ENCODE measurements around the gene SIGLEC7.

SIGLEC7 gene

DNA sequence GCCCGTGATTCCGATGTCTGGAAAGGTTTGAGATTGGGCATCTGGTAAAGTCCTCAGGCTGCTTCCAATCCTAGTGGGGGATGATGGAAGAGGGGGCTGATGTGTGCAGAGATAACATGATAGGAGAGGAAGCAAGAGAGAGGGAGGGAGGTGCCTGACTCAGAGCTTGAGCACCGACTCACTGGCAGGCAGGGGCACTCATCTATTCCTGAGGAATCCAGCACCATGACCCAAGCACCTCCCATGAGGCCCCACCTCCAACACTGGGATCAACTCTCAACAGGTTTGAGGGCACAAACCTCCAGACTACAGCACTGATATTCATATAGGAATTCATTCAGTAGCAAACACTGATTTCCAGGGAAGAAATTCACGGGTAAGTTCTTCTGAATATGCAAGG lies 23.0 kb upstream of the SIGLEC7 start:
- DNase-seq (ENCODE audit: low spot score): no peak

DNA sequence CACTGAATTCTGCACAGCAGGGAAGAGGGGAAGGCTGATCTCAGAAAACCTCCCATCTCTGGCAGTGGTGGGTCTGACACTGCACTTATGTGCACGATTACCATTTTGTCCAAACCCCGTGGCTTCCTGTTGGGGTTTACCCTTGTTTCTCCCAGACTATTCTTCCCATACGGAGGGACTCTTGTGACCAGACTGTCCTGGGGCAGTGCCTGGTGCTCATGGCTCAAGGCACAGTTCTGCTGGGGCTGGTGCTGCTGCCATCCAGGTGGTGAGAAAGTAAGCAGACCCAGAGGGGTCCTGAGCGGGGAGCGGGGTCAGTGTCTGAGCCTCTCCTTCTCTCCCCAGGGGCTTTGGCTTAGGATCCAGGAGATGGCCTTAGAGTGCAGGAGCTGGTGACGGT lies 22.5 kb upstream of the SIGLEC7 start:
- no peak for DNase-seq (ENCODE audit: low spot score)

DNA sequence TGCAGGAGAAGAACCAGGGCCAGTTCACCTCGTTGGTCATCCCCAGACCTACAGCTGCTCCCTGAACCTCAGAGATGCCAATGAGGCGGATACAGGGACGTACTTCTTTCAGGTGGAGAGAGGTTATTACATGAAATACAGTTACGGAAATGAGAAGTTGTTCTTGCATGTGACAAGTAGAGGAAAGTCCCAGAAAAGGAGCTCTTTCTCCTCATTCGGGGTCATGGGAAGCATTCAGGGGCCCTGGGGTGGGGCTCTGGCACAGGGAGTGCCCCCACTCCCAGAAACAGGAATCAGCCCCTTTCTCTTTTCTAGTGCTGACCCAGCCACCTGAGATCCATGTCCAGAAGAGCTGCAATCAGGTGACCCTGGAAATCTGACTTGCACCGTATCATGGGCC lies 21.9 kb upstream of the SIGLEC7 start:
- no peak for DNase-seq (ENCODE audit: low spot score)

DNA sequence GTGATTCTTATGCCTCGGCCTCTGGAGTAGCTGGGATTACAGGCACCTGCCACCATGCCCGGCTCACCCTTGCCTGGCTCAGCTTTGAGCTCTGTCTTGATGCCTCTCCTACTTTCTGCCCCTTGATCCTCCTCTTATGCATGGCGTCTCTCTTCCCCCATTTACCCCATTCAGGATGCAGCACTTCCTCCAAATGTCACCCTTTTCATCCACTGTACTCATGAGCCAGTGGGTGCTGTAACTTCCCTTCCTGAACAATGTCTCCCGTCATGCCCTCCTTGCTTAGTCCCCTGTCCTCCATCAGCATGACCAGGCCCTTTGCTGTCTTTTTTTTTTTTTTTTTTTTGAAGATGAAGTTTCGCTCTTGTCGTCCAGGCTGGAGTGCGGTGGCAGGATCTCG lies 20.8 kb upstream of the SIGLEC7 start:
- no peak for DNase-seq (ENCODE audit: low spot score)

DNA sequence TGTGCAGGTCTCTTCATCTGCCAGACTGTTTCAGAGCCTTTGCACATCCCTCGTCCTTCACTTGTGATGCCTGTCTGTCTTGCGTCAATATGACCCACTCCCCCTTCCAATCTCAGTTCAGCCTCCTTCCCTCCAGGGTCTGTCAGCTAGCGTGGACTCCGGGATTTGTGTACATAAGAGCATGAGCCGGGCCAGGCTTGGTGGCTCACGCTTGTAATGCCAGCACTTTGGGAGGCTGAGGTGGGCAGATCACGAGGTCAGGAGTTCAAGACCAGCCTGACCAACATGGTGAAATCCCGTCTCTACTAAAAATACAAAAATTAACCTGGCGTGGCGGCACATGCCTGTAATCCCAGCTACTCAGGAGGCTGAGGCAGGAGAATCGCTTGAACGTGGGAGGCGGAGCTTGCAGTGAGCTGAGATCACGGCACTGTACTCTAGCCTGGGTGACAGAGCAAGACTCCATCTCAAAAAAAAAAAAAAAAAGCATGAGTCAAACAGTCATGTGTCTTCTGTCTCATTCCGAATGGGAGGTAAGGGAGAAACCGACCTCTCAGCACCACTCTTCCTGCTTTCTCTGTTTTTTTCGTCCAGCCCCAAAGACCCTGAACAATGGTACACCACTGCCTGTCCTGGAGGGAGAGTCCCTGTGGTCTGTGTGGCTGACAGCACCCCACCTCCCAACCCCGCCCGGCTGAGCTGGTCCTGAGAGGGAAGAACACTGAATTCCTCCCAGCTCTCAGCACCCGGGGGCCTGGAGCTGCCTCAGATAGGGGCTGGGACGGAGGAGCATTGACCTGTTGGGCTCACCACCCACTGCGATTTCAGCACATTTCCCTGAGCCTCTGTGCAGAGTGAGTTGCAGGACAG lies 19.8 kb upstream of the SIGLEC7 start:
- DNase-seq (ENCODE audit: low spot score): no peak

DNA sequence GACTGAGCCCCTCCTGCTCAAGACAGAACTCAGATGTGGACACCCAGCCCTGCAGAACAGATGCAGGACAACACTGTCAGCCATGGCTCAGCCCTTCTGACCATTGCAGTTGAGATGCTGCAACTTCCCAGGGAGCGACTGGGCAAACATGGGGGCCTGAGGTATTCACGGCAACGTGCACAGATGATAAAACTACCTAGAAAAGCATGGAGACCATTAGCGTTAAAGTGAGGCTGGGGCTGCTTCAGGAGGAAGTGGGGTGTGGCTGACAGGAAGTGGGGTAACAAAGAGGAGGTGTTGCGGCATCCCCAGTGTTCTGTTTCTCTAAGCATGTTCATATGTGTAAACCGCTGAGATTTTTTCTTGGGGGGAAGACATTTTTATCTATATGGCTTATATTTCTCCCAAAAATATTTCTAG lies 18.7 kb upstream of the SIGLEC7 start:
- no peak for DNase-seq (ENCODE audit: low spot score)

DNA sequence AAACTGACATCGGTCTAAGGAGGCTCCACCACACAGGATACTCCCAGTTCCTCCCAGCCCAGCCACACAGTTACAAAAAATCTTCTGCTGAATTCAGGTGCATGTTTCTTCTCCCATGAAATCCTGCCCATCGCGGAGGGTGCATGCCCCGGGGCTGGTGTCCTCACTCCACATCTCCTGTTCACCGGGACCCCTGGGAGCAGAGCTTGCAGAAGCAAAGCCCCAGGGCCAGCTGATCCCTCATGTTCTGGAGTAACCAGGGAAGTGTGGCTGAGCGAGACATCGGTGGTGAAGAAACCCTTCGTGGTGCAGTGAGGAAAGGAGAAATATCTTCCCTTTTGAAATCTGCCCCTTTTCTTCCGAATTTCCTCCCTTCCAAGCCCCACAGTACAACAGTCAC lies 18.3 kb upstream of the SIGLEC7 start:
- DNase-seq (ENCODE audit: low spot score): no peak

DNA sequence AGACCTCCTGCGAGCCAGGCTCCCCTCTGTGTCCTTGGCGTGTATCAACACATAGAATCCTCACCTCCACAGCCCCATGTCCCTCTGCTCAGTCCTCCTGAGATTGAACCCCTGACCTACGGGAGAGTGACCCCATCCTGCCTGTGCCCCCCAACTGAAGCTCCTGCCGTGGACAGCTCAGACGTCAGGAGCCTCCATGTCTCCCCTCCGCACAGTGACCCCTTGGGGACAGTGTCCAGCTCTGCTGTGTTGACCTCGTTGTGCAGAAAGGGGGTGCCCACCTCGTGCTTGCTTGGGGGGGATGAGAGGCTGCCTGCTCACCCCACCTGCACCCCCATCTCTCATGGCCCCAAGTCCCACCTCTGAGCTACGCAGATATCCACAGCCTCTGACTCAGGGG lies 17.9 kb upstream of the SIGLEC7 start:
- no peak for DNase-seq (ENCODE audit: low spot score)

DNA sequence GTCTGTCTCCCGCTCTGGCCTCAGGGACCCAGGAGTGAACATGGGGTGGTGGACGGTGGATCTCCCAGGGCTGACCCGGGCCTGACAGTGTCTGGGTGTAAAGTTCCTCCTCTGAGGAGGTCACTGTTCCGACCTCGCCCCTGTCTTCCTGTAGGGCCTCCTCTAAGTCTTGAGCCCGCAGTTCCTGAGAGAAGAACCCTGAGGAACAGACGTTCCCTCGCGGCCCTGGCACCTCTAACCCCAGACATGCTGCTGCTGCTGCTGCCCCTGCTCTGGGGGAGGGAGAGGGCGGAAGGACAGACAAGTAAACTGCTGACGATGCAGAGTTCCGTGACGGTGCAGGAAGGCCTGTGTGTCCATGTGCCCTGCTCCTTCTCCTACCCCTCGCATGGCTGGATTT lies 17.4 kb upstream of the SIGLEC7 start, which contains the start of gene SIGLEC9:
TSS of gene SIGLEC9 (plus strand) at position 178 of the 400 bp plus-strand sequence. CDS start at position 247, 69 bp downstream.
- no peak for DNase-seq (ENCODE audit: low spot score)

DNA sequence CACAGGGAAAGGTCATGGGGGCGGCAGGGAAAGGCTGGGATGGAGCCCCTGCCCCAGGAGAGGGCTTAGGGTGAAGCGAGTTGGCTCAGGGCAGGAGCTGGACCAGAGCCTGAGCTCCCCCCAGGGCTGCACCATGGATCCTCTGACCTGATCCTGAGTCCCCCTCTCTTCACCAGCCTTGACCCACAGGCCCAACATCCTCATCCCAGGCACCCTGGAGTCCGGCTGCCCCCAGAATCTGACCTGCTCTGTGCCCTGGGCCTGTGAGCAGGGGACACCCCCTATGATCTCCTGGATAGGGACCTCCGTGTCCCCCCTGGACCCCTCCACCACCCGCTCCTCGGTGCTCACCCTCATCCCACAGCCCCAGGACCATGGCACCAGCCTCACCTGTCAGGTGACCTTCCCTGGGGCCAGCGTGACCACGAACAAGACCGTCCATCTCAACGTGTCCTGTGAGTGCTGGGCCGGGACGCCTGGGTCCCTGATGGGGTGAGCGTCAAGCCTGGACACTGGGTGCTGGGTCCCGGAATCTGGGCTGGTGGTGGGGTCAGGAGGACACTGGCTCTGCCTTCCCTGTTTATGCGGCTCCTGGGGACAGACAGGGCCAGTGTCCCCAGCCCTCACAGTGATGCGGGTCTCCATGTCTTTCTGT lies 16.6 kb upstream of the SIGLEC7 start:
- DNase-seq (ENCODE audit: low spot score): no peak

DNA sequence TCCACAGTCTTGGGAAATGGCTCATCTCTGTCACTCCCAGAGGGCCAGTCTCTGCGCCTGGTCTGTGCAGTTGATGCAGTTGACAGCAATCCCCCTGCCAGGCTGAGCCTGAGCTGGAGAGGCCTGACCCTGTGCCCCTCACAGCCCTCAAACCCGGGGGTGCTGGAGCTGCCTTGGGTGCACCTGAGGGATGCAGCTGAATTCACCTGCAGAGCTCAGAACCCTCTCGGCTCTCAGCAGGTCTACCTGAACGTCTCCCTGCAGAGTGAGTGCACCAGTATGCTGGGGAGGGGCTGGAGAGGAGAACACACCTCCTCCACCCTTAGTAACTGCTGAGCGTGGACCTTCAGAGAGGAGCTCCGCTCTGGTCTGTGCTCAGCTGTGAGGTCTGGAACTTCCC lies 15.1 kb upstream of the SIGLEC7 start:
- DNase-seq (ENCODE audit: low spot score): no peak

DNA sequence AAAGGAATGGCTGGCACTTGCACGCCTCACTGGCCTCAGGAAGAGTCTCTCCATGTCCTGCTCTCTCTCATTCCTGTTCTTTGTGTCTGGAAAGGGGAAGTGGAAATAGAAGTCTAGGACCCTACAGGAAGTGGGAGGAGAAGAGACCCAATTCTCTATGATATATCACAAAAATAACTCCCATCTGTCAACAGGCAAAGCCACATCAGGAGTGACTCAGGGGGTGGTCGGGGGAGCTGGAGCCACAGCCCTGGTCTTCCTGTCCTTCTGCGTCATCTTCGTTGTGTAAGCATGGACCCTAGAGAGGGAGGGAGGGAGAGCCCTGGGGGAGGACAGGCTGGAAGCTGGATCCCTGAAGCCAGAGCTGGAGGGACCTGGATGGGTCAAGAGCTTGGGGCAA lies 14.3 kb upstream of the SIGLEC7 start:
- DNase-seq (ENCODE audit: low spot score): no peak

DNA sequence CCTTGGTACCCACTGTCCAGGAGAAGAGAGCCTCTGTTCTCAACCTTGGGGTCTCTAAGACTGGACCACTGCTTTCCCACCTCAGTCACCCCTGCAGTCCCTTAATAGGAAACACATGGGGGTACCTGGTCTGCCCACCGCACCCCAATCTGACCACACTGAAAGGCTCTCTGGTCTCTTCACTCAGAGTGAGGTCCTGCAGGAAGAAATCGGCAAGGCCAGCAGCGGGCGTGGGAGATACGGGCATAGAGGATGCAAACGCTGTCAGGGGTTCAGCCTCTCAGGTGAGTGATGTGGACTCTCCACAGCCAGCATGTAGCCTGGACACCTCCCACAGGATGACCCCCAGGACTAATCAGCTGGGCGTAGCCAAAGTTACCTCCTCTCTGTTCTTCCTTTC lies 13.9 kb upstream of the SIGLEC7 start:
- DNase-seq (ENCODE audit: low spot score): no peak

DNA sequence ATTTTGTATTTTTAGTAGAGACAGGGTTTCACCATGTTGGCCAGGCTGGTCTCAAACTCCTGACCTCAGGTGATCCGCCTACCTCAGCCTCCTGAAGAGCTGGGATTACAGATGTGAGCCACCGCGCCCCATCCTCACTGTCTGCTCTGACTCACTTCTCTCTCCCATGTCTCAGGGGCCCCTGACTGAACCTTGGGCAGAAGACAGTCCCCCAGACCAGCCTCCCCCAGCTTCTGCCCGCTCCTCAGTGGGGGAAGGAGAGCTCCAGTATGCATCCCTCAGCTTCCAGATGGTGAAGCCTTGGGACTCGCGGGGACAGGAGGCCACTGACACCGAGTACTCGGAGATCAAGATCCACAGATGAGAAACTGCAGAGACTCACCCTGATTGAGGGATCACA lies 12.4 kb upstream of the SIGLEC7 start:
- no peak for DNase-seq (ENCODE audit: low spot score)

DNA sequence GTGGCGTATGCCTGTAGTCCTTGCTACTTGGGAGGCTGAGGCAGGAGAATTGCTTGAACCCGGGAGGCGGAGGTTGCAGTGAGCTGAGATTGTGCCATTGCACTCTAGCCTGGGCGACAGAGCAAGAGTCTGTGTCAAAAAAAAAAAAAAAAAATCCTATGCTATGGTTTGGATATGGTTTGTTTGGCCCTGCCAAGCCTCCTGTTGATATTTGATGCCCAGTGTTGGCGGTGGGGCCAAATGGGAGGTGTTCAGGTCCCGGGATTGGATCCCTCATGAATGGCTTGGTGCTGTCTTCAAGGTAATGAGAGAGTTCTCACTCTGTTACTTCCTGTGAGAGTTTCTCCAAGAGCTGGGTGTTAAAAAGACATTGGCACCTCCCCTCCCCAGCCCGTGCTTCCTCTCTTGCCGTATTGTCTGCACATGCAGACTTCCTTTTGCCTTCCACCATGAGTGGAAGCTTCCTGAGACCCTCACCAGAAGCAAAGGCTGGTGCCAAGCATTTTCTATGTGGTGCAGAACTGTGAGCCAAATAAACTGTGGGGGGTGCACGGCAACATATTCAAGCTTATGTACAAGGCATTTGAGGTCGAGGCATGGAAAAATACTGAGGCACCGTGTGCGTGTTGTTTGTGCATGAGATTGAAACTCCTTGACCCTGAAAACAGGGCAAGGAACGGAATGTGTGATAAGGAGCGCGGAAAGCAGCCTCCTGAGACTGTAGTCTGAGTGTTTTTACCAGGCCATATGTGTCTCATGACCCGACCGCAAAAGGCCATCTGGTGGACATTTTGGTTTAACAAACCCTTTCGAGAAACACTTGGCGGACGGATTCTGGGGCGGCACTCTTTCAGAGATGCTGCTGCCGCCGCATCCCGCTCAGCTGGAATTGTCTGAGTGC lies 10.1 kb upstream of the SIGLEC7 start:
- no peak for DNase-seq (ENCODE audit: low spot score)

DNA sequence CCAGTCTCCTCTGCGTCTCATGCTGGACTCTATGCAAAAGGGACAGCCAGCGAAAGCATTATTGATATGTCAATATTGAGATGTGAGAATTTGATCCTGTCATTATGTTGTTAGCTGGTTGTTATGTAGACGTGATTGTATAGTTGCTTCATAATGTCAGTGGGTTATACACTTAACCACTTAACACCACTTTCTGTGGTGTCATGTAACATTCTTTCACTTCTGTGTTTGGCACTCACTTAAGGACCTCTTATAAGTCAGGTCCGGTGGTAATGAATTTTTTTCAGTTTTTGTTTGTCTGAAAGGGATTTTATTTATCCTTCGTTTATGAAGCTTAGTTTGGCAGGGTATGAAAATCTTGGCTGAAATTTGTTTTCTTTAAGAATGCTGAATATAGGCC lies 7.1 kb upstream of the SIGLEC7 start:
- DNase-seq (ENCODE audit: low spot score): no peak

DNA sequence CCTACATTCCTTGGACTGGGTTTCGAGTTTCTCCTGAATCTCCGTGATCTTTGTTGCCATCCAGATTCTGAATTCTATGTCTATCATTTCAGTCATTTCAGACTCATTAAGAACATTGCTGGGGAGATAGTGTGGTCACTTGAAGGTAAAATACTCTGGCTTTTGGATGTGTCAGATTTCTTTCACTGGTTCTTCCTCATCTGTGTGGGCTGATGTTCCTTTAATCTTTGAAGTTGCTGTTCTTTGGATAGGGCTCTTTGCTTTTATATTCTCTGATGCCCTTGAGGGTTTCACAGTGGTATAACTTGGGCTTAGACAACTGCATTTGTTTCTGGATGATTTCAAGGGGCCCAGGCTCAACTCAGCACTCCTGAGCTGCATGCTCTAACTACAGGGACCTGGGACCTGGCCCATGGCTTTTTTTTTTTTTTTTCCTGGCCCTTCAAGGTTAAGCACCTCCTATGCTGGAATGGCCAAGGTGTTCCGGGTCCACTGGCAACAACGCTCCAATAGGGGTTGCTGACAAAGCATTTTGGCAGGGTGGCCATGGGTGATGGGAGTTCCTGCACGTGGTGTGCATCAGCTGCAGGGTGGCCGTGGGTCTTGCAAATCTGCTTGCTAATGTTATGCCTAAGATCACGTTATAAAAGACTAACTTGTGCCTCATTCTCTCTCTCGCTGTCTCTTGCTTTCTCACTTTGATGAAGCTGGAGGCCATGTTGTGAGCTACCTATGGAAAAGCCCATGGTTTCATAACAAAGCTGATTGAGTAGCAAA lies 5.9 kb upstream of the SIGLEC7 start:
- no peak for DNase-seq (ENCODE audit: low spot score)

DNA sequence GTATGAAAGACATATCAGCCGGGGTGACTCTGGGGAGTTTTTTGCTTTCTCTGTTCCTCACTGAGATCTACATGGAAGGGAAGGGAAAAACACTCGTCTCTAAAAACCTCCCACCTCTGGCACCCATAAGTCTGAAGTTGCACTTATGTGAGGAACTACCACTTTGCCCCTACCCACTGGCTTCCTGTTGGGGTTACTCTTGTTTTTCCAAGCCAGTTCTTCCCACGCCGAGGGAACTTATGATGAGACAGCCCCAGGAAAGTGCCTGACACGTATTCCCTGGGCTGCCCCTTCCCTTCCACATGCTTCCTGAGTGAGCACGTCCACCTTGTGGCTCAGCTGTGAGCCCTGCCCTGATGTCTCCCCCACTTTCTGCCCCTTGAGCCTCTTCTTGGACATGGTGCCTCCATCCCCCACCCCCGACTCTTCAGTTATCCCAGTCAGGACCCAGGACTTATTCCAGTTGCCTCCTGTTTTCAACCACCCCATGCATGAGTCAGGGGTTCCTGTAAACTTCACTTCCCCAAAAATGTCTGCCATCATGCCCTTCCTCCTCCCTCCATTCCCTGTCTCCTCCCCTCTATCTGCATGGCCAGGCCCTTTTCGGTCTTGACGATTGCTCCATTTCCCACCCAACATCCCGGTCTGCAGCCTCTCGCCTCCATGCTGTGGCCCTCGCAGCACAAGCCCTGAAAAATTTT lies 5.1 kb upstream of the SIGLEC7 start:
- DNase-seq (ENCODE audit: low spot score): no peak

DNA sequence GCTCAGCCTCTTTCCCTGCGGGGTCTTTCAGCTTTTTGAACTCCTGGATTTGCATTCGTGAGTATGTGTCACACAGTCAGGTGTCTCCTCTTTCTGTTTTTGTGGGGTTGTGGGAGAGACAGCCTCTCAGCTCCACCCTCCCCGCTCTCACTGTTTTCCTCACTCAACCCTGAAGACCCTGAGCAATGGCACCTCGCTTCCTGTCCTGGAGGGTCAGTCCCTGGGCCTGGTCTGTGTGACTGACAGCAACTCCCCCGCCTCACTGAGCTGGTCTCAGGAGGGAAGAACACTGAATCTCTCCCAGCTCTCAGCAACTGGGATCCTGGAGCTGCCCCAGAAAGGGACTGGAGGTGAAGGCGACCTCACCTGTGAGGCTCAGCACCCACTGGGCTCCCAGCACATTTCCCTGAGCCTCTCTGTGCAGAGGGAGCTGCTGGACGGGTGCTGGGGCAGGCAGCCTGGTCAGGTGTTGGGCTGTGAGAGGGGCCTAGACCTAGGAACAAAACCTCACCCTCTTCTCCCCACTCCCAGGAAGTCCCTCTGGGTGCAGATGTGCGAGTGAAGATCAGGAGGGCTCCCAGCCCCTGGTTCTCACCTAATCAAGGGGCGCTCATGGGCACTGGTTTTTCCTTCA lies 4.2 kb upstream of the SIGLEC7 start:
- DNase-seq (ENCODE audit: low spot score): no peak

DNA sequence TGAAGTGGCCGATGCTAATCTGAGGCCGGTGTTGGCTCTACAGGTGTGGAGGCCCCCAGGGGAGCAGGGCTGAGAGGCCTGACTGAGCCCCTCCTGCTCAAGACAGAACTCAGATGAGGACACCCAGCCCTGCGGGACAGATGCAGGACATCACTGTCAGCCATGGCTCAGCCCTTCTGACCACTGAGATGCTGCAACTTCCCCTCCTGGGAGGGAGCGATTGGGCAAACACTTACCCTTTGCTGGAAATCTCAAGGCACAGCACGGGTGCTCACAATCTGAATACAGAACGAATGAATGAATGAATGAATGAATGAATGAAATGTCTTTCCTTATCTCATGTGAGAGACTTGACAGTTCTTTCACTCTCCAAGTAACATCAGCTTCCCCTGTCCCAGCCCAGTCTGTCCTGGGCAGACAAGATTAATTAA lies 3.5 kb upstream of the SIGLEC7 start:
- no peak for DNase-seq (ENCODE audit: low spot score)

Data from germinal center (tissue), 1 donor.